Activated CD4-positive, alpha-beta T cell treated with anti-CD3 and anti-CD28 coated beads, Interleukin-2, amount 50 U/mL, for 24 hours (primary cell): ENCODE measurements around the gene ARMH1.

Source experiments
- DNase-seq, 2 donors: peaks; one replicate each; pipeline ENCODE4 v3.0.0-alpha.2; 2020; ENCODE audit warnings: low read depth in 1 of 2, low spot score in 1 of 2

ARMH1 gene

DNA sequence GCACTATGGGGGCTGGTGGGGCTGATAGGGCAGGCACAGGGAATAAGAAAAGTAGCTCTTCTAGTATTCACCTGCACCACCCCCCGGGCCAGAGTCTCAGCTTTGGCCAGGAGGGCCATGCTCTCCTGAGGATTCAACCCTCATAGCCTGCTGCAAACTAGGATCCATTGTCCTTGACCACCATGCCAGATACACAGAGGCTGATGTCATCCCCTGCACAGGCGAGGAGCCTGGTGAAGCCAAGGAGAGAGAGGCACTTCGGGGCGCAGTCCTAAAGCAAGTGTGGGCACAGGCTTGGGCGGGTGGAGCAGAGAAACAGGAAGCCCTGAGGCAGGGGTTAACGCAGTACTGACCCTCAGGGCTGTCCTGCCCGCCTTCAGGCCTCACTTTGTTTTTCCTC lies 29.7 kb upstream of the ARMH1 start:
- no peak for DNase-seq

DNA sequence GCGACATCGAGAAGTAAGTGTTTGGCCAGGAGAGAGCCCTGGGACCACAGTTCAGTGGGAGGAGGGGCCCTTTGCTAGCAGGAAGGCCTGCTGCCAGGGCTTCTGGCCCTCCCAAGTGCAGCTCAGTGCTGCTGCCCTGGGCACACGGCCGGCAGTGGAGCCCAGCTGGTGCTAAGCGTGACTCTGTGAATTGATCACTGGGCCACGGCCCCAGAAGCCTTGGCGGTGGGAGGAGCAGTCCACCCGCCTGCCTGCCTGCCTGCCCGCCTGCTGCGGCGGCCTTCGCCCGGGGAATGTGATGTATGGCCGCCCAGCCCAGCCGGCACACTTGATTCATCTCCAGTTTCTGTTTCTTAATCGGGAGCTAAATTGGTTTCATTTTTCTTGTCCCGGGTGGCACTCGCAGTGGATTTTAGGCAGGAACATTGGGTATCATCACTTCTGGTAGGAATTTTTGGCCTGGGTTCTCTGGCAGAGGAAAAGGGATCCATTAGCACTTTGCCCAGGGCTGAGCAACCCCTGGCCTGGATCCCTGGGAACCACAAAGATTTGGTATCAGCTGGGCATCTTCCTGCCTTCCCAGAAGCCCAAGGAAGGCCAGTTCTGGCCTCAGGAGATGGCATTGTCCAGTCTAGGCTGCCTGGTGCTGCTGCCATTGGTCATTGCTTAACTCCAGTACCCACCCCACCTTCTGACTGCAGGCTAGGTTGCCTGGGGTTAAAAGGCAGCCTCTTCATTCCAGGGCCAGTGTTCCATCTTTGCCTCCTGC lies 28.9 kb upstream of the ARMH1 start:
- no peak for DNase-seq

DNA sequence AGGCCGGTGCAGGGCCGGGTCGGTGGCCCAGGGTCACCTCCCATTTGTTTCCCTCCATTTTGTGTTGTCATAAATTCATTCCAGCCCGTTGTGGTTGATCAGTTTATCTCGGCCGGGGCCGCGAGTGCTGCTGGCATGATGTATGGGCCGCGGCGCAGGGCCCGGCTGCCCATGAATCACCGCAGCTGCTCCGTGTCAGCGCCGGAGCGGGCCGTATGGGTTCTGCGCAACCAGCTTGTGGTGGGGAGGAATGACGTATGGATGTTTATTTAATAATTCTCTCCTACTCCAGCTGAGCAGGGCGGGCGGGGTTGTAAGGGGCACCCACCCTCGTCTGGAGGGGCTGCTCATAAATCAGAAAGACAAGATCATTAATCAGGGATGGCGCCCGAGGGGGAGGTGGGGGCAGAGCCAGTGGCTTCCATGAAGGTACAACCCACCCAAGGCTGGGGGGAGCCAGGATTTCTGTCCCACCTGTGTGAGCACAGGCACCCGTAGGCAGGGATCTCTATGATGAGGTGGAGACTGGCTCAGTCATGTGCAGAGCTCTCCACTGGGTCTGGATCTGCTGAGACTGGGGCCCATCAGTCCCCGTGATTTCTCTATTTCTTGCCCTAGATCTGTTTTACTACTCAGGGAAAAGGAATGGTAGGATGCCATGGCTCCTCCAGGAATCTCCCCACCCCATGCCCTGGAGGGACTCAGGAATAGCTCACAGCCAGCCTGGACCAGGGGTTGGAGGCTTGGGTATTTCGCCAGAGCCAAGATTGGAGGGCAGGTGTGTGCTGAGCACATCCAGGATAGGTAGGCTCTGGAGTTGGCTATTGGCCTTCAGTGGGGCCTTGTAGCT lies 28.0 kb upstream of the ARMH1 start:
- no peak for DNase-seq

DNA sequence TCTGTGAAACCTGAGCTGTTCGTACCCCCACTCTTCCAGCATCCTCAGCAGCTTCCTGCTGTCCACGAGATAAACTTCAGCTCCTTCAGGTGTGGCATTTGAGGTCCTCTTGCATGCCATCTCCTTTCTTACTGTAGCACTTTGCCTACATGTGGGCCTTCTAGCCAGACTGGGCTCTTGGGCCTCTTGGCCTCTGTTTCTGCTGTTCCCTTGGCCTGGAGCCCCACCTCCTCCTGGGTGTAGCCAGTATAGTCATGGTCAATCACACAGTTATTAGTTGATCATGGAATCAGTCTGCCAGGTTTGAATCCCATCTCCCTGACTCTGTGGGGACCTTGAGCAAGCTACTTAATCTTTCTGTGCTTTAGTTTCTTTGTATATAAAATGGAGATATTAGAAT lies 26.6 kb upstream of the ARMH1 start:
- no peak for DNase-seq

GRCh38 chr1:44648529-44649250 lies 25.8 kb upstream of the ARMH1 start:
- no peak for DNase-seq

- DNase-seq = no peak
These were observed 24.7 kb upstream of the ARMH1 start for GRCh38 chr1:44649788-44650158.

GRCh38 chr1:44650159-44650831 lies 24.2 kb upstream of the ARMH1 start:
- DNase-seq = no peak

GRCh38 chr1:44651069-44651468 lies 23.4 kb upstream of the ARMH1 start:
- no peak for DNase-seq

DNA sequence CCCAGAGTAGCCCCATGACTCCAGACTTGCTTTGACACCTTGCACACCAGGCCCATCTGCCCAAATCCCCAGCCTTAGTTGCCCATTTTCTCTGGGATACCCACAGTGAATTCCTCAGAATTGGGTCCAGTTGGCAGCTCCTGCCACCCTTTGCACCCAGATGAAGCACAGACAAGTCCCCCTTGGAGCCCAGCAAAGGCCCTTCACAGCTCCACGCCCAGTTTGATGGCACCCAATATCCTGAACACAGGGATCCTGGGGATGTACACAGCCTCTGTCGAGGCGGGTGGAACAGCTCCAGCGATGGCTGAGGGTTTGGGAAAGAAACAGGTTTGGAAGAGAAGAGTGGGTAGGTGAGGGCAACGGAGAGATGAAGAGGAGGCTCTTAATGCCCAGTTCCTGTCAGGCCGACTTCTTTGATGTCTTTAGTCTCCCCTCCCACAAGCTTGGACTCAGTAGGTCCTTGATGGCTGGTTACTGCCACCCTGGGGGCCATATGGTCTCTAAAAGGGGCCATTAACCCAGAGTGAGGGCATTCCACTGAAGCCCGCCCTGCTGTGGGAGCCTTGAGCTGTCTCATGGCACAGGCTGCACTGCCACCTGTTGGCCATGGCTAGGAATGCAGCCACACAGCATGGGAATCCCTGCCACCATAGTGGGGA lies 21.9 kb upstream of the ARMH1 start:
- peak; percentile 62 to 69 for DNase-seq

GRCh38 chr1:44653107-44653964 lies 21.2 kb upstream of the ARMH1 start:
- DNase-seq = no peak

GRCh38 chr1:44654621-44655187 lies 19.8 kb upstream of the ARMH1 start:
- no peak for DNase-seq

DNA sequence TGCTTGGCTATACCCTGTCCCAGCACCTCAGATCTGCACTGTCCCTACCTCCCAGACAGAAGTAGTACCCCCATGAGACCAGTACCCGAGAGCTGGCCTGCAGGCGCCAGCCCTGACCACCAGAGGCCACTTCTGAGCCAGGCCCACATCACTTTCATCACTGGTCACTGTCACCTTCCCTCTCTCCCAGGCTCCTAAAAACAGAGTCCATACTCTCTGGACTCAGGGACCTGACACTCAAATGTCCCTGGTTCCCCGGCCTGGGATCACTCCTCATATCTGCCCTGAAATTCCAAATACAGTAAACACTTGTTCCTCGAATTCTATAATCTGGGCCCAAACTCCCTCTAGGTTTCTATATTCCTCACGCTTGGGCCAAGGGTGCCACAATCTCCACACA lies 18.9 kb upstream of the ARMH1 start:
- no peak for DNase-seq

- DNase-seq = no peak
These were observed 14.9 kb upstream of the ARMH1 start for GRCh38 chr1:44659566-44659965.

- DNase-seq = no peak
These were observed 14.3 kb upstream of the ARMH1 start for GRCh38 chr1:44660176-44660575.

DNA sequence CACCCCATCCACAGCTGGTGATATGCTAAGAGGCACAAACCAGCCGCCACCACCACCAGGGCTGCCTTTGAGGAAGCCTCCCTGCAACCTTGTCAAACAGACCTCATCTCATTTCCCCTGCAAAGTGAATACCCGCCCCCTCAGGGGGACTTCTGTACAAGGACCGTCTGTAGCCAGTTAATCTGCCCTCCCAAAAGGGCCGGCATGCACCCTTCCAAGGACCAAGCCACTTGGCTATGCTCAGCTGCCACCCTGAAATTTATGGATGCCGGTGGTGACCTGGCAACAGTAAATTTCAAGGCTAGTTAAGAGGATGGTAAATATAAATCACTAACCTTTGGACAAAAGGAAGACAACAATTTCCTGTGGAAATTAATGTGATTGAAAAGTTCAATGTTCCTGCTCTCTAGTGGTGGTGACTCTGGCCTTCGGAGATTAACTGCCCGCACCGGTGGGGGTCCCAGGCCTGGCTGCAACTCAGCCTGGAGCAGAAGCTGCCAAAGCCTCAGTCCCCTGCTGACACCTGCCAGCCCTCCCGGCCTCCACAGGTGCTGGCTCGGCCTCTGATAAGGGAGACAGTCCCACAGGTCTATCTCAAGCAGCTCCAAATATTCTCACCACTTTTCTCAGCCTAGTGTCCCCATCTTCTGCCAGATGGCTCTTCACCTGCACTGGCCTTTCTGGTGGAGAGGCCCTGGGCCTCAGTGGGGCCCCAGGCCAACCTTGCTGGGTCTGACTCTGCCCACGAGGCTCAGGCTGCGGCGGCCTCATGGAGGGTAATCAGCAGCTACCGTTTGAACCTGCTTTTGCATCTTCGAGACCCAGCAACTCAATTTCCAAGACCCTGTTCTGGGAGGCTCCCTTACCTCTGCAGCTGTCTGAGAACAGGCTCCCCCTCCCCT lies 12.5 kb upstream of the ARMH1 start:
- DNase-seq = no peak

GRCh38 chr1:44662683-44663030 lies 11.9 kb upstream of the ARMH1 start:
- no peak for DNase-seq

DNA sequence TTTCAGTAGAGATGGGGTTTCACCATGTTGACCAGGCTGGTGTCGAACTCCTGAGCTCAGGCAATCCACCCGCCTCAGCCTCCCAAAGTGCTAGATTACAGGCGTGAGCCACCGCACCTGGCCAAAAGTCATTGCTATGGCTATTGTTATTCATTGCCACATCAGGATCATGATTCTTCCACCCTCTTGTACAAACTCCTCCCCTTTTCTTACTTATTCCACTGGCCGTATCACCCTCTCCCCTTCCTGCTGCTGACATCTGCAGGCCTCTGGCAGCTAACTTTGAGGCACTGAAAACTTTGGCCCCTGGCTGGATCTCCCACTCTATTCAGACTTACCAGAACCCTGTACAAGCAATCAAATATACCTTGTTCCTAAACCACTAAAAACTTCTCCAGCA lies 11.1 kb upstream of the ARMH1 start:
- no peak for DNase-seq

DNA sequence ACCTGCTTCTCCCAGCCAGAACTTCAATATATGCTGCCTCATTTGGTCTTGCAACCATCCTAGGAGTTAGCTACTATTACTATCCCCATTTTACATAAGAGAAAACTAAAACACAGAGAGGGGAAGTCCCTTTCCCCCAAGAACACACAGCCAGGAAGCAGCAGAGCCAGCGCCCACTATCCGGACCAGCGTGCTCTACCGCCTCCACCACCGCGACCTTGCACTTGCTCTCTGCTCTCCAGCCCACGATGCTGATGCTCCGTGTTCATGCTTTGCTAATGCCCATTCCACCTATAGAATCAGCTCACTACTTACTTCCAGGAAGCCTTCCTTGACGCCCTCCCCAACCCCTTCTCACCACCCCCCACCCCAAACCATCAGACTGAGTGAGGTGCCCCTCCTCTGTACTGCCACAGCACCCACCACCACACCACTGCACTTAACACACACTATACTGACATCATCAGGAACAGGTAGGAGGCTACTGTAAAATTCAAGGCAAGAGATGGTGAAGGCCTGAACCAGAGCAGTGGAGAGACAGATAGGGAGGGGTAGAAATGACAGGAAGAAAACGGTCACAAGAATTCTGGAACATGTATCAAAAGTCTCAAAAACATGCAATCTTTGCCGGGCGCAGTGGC lies 9.7 kb upstream of the ARMH1 start:
- peak in 1 of 2 donors; percentile 15 for DNase-seq
